Sigmoid colon (tissue), 4 donors: ENCODE measurements around the gene AJM1.
"Not testable (repeated sequence)": the region's sequence is repeated elsewhere in the genome, so short reads cannot be mapped to it uniquely, and the experiment has no call there.

Experiments
- CTCF ChIP-seq, 4 experiments: fragments of 450-650 bp in 3 of 4; fragments of 200-600 bp in 1 of 4; IDR thresholded peaks; one replicate each; pipeline ENCODE4 v1.5.1; 2016 to 2019; ENCODE audit warnings: antibody characterized with exemption in 4 of 4, mild to moderate bottlenecking in 3 of 4, moderate library complexity in 2 of 4
- EP300 ChIP-seq, 4 donors: sonication (generic); formaldehyde crosslinking; IDR thresholded peaks; one replicate each; pipeline ENCODE4 v1.6.1; 2017; ENCODE audit warnings: antibody characterized with exemption in 4 of 4
- POLR2AphosphoS5 ChIP-seq, 4 donors: sonication (generic); formaldehyde crosslinking; IDR thresholded peaks; one replicate each; pipeline ENCODE4 v1.6.1; 2017; ENCODE audit warnings: antibody characterized with exemption in 4 of 4

- TF ChIP-seq CTCF, POLR2AphosphoS5, EP300 (IDR thresholded peaks at IDR 0.05): not testable (repeated sequence)
These were observed 8.8 kb upstream of the AJM1 start for GRCh38 chr9:136833381-136834048.
